Measurements from ENCODE around the gene SEMA3C. TPM values are rescaled to one million over a fixed set of nuclear protein-coding genes. Genes with fewer than 3 reads are reported as not detected.

Gene SEMA3C
- total RNA-seq, 2 experiments from 2014 or later: 0.08 TPM

- POLR2A ChIA-PET: no interaction called here
- H3K27ac Mint-ChIP-seq: no peak overlapping the region
Observed at GRCh38 chr7:80847027-80847426, 71.8 kb downstream of the SEMA3C start.

DNA sequence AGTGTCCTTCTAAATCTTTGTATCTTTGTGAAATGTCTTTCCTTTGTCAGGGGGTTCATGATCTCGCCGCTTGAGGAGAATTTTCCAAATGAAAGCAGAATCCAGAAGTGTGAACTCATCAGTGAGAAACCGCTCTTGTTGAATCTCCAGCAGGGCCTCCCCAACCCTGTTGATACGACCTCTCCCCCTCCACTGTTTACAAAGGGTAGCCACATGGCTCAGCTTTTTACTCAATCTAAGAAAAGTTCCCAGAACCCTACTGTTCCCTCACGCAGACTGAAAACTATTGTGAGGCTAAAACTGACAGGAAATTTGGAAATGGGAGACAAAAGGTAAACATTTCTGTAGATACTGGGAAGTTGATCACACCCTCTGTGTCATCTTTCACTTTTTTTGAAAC lies 73.9 kb downstream of the SEMA3C start:
- H3K4me1 Mint-ChIP-seq (ENCODE audit: low read depth): no peaks in the 10 kb centered on the region
- no peaks in the 10 kb centered on the region for H3K36me3 ChIP-seq (ENCODE audit: insufficient read depth, low read length)
- no peak overlapping the region for H3K27ac Mint-ChIP-seq
- no peaks in the 10 kb centered on the region for H3K4me1 ChIP-seq (ENCODE audit: insufficient read depth, low read length)
- CTCF ChIA-PET: no interaction called here
- no peaks in the 10 kb centered on the region for H3K27me3 Mint-ChIP-seq
- no peaks in the 10 kb centered on the region for H3K9me3 ChIP-seq (ENCODE audit: control insufficient read depth in 1 of 2, insufficient read depth in 1 of 2, low read length in 2 of 2)
- POLR2A ChIA-PET: no interaction called here
- no peaks in the 10 kb centered on the region for H3K27me3 ChIP-seq (ENCODE audit: control insufficient read depth in 1 of 2, insufficient read depth in 2 of 2, low read length in 2 of 2)
- no peak overlapping the region for H3K4me3 Mint-ChIP-seq
- DNase-seq (no peak), ATAC-seq (ENCODE audit: poor library complexity) (no peak)
- H3K36me3 Mint-ChIP-seq (ENCODE audit: low read depth): no peaks in the 10 kb centered on the region
- no peak overlapping the region for H3K27ac ChIP-seq (ENCODE audit: low read depth in 1 of 2, low read length in 2 of 2)
- peaks cover 6% of the 10 kb centered on the region for H3K9me3 Mint-ChIP-seq
- TF ChIP-seq CTCF (IDR thresholded peaks at IDR 0.05): no peak
- H3K4me3 ChIP-seq (ENCODE audit: low read length): no peak overlapping the region
- intact Hi-C loops (cut with DNase I, micrococcal nuclease): no loop called here

More at GRCh38 chr7:80847027-80847426, 71.8 kb downstream of the SEMA3C start:
- H3K27me3 ChIP-seq (ENCODE audit: control insufficient read depth in 1 of 2, insufficient read depth in 2 of 2, low read length in 2 of 2): no peaks in the 10 kb centered on the region
- H3K4me1 Mint-ChIP-seq (ENCODE audit: low read depth): no peaks in the 10 kb centered on the region
- no peaks in the 10 kb centered on the region for H3K4me1 ChIP-seq (ENCODE audit: insufficient read depth, low read length)
- intact Hi-C loops (cut with DNase I, micrococcal nuclease): no loop called here
- no peaks in the 10 kb centered on the region for H3K36me3 Mint-ChIP-seq (ENCODE audit: low read depth)
- no peak for DNase-seq
- no peak overlapping the region for H3K4me3 Mint-ChIP-seq
- CTCF ChIA-PET: no interaction called here
- no peaks in the 10 kb centered on the region for H3K9me3 ChIP-seq (ENCODE audit: control insufficient read depth in 1 of 2, insufficient read depth in 1 of 2, low read length in 2 of 2)
- no peak for TF ChIP-seq CTCF (IDR thresholded peaks at IDR 0.05)
- H3K4me3 ChIP-seq (ENCODE audit: low read length): no peak overlapping the region
- H3K9me3 Mint-ChIP-seq: peaks cover 6% of the 10 kb centered on the region
- ATAC-seq (ENCODE audit: poor library complexity): no peak
- no peaks in the 10 kb centered on the region for H3K27me3 Mint-ChIP-seq
- H3K36me3 ChIP-seq (ENCODE audit: insufficient read depth, low read length): no peaks in the 10 kb centered on the region
- H3K27ac ChIP-seq (ENCODE audit: low read depth in 1 of 2, low read length in 2 of 2): no peak overlapping the region

GRCh38 chr7:80843018-80843677 lies 75.7 kb downstream of the SEMA3C start:
- Mint-ChIP-seq H3K9me3 (peaks cover 6% of the 10 kb centered on the region), H3K27me3 (no peaks in the 10 kb centered on the region), H3K4me1 (ENCODE audit: low read depth) (no peaks in the 10 kb centered on the region), H3K4me3 (no peak overlapping the region), H3K36me3 (ENCODE audit: low read depth) (no peaks in the 10 kb centered on the region), H3K27ac (no peak overlapping the region)
- H3K36me3 ChIP-seq (ENCODE audit: insufficient read depth, low read length): no peaks in the 10 kb centered on the region
- H3K27ac ChIP-seq (ENCODE audit: low read depth in 1 of 2, low read length in 2 of 2): no peak overlapping the region
- H3K4me3 ChIP-seq (ENCODE audit: low read length): no peak overlapping the region
- CTCF ChIA-PET: no interaction called here
- POLR2A ChIA-PET: no interaction called here
- no peak for ATAC-seq (ENCODE audit: poor library complexity)
- H3K9me3 ChIP-seq (ENCODE audit: control insufficient read depth in 1 of 2, insufficient read depth in 1 of 2, low read length in 2 of 2): no peaks in the 10 kb centered on the region
- no peak for DNase-seq
- TF ChIP-seq CTCF (IDR thresholded peaks at IDR 0.05): no peak
- intact Hi-C loops (cut with DNase I, micrococcal nuclease): no loop called here
- H3K27me3 ChIP-seq (ENCODE audit: control insufficient read depth in 1 of 2, insufficient read depth in 2 of 2, low read length in 2 of 2): no peaks in the 10 kb centered on the region
- H3K4me1 ChIP-seq (ENCODE audit: insufficient read depth, low read length): no peaks in the 10 kb centered on the region

All from CD4-positive, alpha-beta T cell (primary cell).